Stimulated activated naive CD8-positive, alpha-beta T cell treated with anti-CD3 and anti-CD28 coated beads, Interleukin-15, amount 100 ng/mL, for 72 hours (primary cell): ENCODE measurements around the gene SLX4IP.

Experiments
- ATAC-seq: fragments of 150-1000 bp; cut with Tn5 transposase; 2 replicates; pipeline ENCODE4 v1.10.0; 2021; ENCODE audit warnings: mild to moderate bottlenecking, moderate library complexity
- DNase-seq, 2 donors: peaks; one replicate each; pipeline ENCODE4 v3.0.0; 2021 to 2022
- H3K27ac Mint-ChIP-seq, 2 donors: one replicate each; pipeline ENCODE4 v1.8.0; 2022; ENCODE audit warnings: mild to moderate bottlenecking in 2 of 2, mixed read lengths in 2 of 2, moderate library complexity in 2 of 2
- H3K27me3 Mint-ChIP-seq: one replicate; pipeline ENCODE4 v1.8.0; 2022; ENCODE audit warnings: mixed read lengths
- H3K4me1 Mint-ChIP-seq: one replicate; pipeline ENCODE4 v1.8.0; 2022; ENCODE audit warnings: mild to moderate bottlenecking, mixed read lengths
- H3K4me3 Mint-ChIP-seq, 2 donors: one replicate each; pipeline ENCODE4 v1.8.0; 2022; ENCODE audit warnings: mild to moderate bottlenecking in 2 of 2, mixed read lengths in 2 of 2, moderate library complexity in 1 of 2
- H3K9me3 Mint-ChIP-seq, 2 donors: one replicate each; pipeline ENCODE4 v1.8.0; 2022; ENCODE audit warnings: mixed read lengths in 2 of 2

SLX4IP gene

GRCh38 chr20:10509376-10509775 lies 74.3 kb downstream of the SLX4IP start:
- Mint-ChIP-seq H3K27ac (no peak overlapping the region), H3K9me3 (no peaks in the 10 kb centered on the region), H3K27me3 (no peaks in the 10 kb centered on the region), H3K4me1 (peaks cover 34% of the 10 kb centered on the region), H3K4me3 (no peak overlapping the region)
- ATAC-seq, result no peak
- DNase-seq, result no peak

DNA sequence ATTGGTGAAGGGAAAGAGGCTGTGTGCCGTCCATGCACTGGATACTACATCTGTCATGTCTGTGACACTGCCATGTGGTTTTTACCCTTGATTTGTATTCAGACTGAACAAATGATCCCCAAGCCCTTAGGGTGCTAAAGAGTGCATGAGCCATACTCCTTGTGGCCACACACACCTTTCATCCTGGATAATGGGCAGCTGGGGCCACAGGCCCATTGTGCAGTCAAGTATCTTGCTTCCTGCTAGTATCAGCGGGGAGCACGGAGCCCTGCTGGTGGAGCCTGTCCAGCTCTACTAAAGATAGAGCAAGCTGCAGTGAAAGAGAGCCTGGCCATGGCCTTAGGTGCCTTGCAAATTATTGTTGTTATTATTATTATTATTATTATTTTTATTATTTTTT lies 75.1 kb downstream of the SLX4IP start:
- no peak for ATAC-seq
- no peak for DNase-seq
- Mint-ChIP-seq H3K9me3 (no peaks in the 10 kb centered on the region), H3K4me1 (peaks cover 36% of the 10 kb centered on the region), H3K27ac (no peak overlapping the region), H3K27me3 (no peaks in the 10 kb centered on the region), H3K4me3 (no peak overlapping the region)

DNA sequence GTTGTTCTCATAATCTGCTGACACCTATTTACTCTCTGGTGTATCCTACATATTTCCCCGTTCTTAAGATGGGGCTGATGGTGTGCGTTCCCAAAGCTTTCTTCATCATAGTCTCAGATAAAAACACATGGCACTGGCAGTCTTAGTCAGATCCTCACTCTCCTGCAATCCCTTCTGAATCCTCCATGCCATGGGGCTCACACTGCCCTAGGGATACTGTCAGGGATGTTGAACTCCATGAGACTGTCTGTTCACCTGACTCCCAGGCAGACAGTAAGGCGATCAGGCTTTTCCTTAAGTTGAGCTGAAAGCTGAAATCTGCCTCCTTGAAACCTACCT lies 76.0 kb downstream of the SLX4IP start:
- Mint-ChIP-seq H3K4me1 (peaks cover 36% of the 10 kb centered on the region), H3K27ac (peak overlapping the region in 1 of 2 donors; percentile 89), H3K27me3 (no peaks in the 10 kb centered on the region), H3K4me3 (peak overlapping the region; percentile 44 to 59), H3K9me3 (no peaks in the 10 kb centered on the region)
- no peak for DNase-seq
- ATAC-seq, result peak; percentile 26

GRCh38 chr20:10511509-10512251 lies 76.6 kb downstream of the SLX4IP start:
- peak overlapping the region; percentile 44 to 59 for H3K4me3 Mint-ChIP-seq
- no peaks in the 10 kb centered on the region for H3K27me3 Mint-ChIP-seq
- DNase-seq (peak; percentile 36 to 76), ATAC-seq (peak; percentile 97)
- peak overlapping the region in 1 of 2 donors; percentile 89 for H3K27ac Mint-ChIP-seq
- H3K4me1 Mint-ChIP-seq, result peaks cover 36% of the 10 kb centered on the region
- H3K9me3 Mint-ChIP-seq, result no peaks in the 10 kb centered on the region

DNA sequence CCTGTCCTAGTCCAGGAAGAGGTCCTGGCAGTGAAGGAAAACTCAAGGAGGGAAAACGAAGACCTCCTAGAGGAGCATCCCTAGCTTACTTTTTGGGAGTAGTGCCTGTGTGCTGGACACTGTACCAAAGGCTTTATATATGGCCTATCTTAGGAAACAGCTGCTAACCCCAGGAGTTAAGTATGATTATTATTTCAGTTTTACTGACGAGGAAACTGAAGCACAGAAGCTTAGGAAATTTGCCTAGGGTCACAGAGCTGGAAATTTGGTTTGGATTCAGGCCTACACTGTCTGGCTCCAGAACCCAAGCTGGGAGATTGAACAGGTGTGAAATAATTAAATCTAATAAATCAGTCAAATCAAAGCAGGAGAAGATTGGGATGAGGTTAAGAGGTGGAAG lies 78.0 kb downstream of the SLX4IP start:
- H3K4me1 Mint-ChIP-seq, result peaks cover 29% of the 10 kb centered on the region
- no peaks in the 10 kb centered on the region for H3K9me3 Mint-ChIP-seq

GRCh38 chr20:10513931-10514575 lies 78.9 kb downstream of the SLX4IP start:
- DNase-seq (no peak), ATAC-seq (no peak)
- peaks cover 35% of the 10 kb centered on the region for H3K4me1 Mint-ChIP-seq
- H3K9me3 Mint-ChIP-seq, result no peaks in the 10 kb centered on the region
- no peak overlapping the region for H3K4me3 Mint-ChIP-seq
- no peaks in the 10 kb centered on the region for H3K27me3 Mint-ChIP-seq
- no peak overlapping the region for H3K27ac Mint-ChIP-seq

More for the DNA sequence above, 78.0 kb downstream of the SLX4IP start:
- H3K4me3 Mint-ChIP-seq, result no peak overlapping the region
- H3K27ac Mint-ChIP-seq, result no peak overlapping the region
- H3K27me3 Mint-ChIP-seq, result no peaks in the 10 kb centered on the region
- DNase-seq (no peak), ATAC-seq (no peak)

GRCh38 chr20:10516529-10516928 lies 81.4 kb downstream of the SLX4IP start:
- DNase-seq (no peak), ATAC-seq (no peak)
- H3K27me3 Mint-ChIP-seq, result no peaks in the 10 kb centered on the region
- H3K4me3 Mint-ChIP-seq, result no peak overlapping the region
- H3K4me1 Mint-ChIP-seq, result peaks cover 51% of the 10 kb centered on the region
- no peaks in the 10 kb centered on the region for H3K9me3 Mint-ChIP-seq
- H3K27ac Mint-ChIP-seq, result no peak overlapping the region

DNA sequence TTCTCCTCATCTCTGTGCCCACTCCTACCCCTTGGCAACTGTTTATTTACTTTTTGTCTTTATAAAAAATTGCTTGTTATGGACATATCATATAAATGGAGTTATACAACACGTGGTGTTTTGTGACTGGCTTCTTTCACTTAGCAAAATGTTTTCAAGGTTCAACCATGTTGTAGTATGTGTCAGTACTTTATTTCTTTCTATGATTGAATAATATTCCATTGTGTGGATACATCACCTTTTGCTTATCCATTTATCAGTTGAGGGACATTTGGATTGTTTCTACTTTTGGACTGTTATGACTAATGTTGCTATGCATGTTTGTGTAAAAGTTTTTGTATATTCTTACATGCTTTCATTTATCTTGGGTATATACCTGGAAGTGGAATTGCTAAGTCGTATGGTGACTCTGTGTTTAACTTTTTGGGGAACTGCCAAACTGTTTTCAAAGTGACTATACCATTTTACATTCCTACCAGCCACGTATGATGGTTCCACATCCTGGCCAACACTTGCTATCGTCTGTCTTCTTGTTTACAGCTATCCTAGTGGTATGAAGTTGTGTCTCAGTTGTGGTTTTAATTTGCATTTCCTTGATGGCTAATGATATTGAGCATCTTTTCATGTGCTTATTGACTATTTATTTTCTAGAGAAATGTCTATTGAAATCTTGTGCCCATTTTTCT lies 84.4 kb downstream of the SLX4IP start:
- DNase-seq (no peak), ATAC-seq (peak; percentile 76)
- Mint-ChIP-seq H3K27me3 (no peaks in the 10 kb centered on the region), H3K4me3 (no peak overlapping the region), H3K27ac (peak overlapping the region in 1 of 2 donors; percentile 78), H3K9me3 (no peaks in the 10 kb centered on the region), H3K4me1 (peaks cover 37% of the 10 kb centered on the region)

DNA sequence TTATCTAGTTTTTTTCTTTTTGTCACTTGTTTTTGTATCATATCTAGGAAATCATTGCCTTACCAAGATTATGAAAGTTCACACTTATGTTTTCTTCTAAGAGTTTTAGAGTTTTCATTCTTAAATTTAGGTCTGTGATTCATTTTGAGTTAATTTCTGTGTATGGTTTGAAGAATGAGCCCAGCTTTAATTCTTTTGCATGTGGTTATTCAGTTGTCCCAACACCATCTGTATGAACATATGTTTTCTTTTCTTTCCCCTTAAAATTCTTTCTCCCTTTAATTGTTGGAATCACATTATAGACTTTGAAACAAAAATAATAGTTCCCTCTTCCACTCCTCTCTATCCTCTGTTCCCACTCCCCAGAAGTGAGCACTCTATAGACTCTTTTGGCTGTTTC lies 85.4 kb downstream of the SLX4IP start:
- H3K4me1 Mint-ChIP-seq, result peaks cover 33% of the 10 kb centered on the region
- DNase-seq, result no peak
- H3K9me3 Mint-ChIP-seq, result no peaks in the 10 kb centered on the region
- no peak for ATAC-seq
- H3K4me3 Mint-ChIP-seq, result no peak overlapping the region
- peak overlapping the region in 1 of 2 donors; percentile 4 for H3K27ac Mint-ChIP-seq
- no peaks in the 10 kb centered on the region for H3K27me3 Mint-ChIP-seq

DNA sequence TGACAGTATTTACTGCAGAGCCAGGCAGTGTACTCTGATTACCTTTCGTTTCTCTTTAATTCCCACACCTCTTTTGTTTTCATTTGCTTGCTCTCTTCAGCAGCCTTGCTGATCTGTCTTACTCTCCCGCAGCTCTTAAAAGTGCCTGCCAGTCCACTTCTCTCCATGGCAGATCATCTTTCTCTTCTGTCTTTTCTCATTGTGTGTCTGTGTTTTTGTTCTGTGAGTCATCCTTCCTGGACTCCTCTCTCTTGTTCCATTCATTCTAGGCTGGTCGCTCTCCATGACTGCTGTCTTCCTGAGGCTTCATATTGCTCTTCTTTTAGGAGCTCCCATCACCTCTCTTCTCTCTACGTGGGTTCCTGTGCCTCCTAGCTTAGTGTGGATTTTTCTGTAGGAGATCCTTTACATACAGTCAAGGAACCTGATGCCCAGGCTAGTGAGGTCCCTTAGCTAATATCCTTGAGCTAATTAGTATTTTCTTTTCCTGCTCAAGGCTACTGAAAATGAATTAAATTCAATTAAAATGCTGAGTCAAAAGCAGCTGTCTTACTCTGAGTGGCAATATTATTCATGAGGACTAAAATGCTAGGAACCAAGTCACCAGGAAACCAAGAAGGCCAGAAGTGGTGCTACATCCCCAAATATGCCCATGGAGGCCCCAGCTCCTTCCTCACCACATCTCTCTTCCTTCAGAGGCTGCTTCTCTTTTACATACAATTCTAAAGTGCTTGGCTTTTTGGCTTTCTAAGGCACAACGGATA lies 86.1 kb downstream of the SLX4IP start:
- Mint-ChIP-seq H3K27me3 (no peaks in the 10 kb centered on the region), H3K4me1 (peaks cover 33% of the 10 kb centered on the region), H3K4me3 (no peak overlapping the region), H3K9me3 (no peaks in the 10 kb centered on the region), H3K27ac (peak overlapping the region in 1 of 2 donors; percentile 41)
- no peak for ATAC-seq
- no peak for DNase-seq

DNA sequence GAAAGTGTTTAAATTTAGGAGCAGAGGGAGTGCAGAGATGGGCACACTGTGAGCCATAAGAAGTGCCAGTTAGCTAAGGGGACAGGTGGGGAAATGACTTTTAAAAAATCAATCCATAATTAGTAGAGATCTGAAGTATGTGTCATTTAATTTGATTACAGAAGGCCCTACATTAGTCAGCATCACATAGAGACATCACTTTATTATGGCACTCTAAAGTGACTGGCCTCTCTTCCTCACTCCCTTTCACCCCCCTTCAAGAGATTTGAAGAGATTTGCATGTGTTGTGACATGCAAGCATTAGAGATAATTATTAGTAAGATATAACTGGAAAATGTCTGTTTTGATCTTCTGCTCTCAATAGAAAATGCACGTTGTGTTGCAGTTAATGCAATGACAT lies 86.7 kb downstream of the SLX4IP start:
- DNase-seq (no peak), ATAC-seq (peak; percentile 37)
- Mint-ChIP-seq H3K27ac (peak overlapping the region in 1 of 2 donors; percentile 41), H3K9me3 (no peaks in the 10 kb centered on the region), H3K4me3 (no peak overlapping the region), H3K27me3 (no peaks in the 10 kb centered on the region), H3K4me1 (peaks cover 33% of the 10 kb centered on the region)

DNA sequence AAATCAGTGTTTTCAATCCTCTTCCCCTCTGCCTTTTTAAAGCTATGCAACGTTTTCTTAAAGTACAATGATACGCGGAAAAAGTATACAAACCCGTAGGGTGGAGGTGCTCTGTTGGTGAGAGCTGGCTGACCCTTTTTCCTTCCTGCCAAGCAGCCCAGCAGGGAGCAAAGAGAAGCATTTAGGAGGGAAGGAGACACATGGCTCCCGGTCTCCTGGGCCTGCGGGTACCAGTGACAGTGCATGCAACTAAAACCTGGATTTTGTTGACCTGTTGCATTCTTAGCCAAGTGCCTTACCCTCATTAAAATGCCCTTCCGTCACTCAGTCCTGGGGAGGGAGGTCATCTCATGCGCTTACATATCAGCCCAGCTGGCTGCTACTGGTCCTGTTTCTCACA lies 87.2 kb downstream of the SLX4IP start:
- DNase-seq, result no peak
- peaks cover 33% of the 10 kb centered on the region for H3K4me1 Mint-ChIP-seq
- H3K27ac Mint-ChIP-seq, result no peak overlapping the region
- no peak overlapping the region for H3K4me3 Mint-ChIP-seq
- no peaks in the 10 kb centered on the region for H3K9me3 Mint-ChIP-seq
- ATAC-seq, result no peak
- no peaks in the 10 kb centered on the region for H3K27me3 Mint-ChIP-seq

DNA sequence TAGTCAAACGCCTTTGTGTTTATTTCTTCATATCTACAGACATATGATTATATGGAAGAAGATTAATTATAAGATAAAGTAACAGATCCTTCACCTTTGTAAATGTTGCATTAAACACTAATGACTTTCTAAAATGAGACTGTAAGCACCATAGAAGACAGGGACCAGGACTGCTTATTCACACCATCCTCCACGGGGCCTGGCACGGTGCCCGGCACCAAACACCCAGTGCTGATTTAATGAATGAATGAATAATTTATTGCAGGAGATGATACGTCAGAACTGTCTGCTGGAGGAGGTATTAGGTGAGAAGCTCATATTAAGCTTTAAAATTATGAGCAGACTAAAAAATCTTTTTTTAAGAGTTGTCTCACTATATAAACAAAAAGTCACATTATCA lies 88.3 kb downstream of the SLX4IP start:
- no peak overlapping the region for H3K27ac Mint-ChIP-seq
- no peak for DNase-seq
- H3K9me3 Mint-ChIP-seq, result no peaks in the 10 kb centered on the region
- H3K27me3 Mint-ChIP-seq, result no peaks in the 10 kb centered on the region
- no peak overlapping the region for H3K4me3 Mint-ChIP-seq
- ATAC-seq, result no peak
- H3K4me1 Mint-ChIP-seq, result peaks cover 31% of the 10 kb centered on the region

DNA sequence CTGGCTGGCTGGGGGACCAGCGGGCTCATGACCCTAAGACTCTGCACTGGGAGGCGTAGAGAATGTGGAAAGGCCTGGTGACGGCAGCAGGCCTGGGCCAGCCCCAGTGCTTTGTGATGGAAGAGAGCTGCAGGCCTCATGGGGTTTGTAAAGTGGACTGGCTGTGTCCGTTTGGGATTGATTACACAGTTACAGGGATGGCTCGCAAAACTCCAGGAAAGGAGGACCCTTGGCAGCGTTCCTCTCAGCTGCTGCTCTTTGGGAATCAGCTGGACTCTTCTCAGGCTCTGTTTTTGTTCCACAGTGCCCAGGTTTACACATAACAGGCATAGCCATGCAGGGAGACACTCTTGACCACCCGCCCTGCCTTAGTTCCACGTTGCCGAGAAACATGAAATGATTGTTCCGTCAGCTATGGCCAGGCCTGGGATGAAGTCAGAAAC lies 89.0 kb downstream of the SLX4IP start:
- ATAC-seq, result no peak
- Mint-ChIP-seq H3K4me1 (peaks cover 27% of the 10 kb centered on the region), H3K9me3 (no peaks in the 10 kb centered on the region)

GRCh38 chr20:10524643-10525042 lies 89.5 kb downstream of the SLX4IP start:
- Mint-ChIP-seq H3K9me3 (no peaks in the 10 kb centered on the region), H3K4me3 (no peak overlapping the region), H3K4me1 (peaks cover 21% of the 10 kb centered on the region), H3K27ac (no peak overlapping the region), H3K27me3 (no peaks in the 10 kb centered on the region)
- ATAC-seq (no peak), DNase-seq (no peak)

More for the DNA sequence above, 89.0 kb downstream of the SLX4IP start:
- no peak for DNase-seq
- H3K27ac Mint-ChIP-seq, result no peak overlapping the region
- no peaks in the 10 kb centered on the region for H3K27me3 Mint-ChIP-seq
- no peak overlapping the region for H3K4me3 Mint-ChIP-seq
